ENCODE results near the gene TRAPPC5.
A peak's percentile ranks its signal among the peaks of the same experiment; 100 is the strongest.

The TRAPPC5 gene

GRCh38 chr19:7645656-7646425, 34.8 kb upstream of the TRAPPC5 start:
- no peak for DNase-seq

- DNase-seq: no peak
Measured at GRCh38 chr19:7646426-7646700, 34.3 kb upstream of the TRAPPC5 start.

GRCh38 chr19:7647156-7647555, 33.5 kb upstream of the TRAPPC5 start:
- no peak for DNase-seq

- DNase-seq: no peak
Measured at GRCh38 chr19:7648265-7649014, 32.2 kb upstream of the TRAPPC5 start.

GRCh38 chr19:7650148-7650547, 30.5 kb upstream of the TRAPPC5 start:
- no peak for DNase-seq

- peak in 55 of 58 donors; percentile 10 to 85 (median 52) for DNase-seq
Measured at GRCh38 chr19:7652061-7652641, 28.5 kb upstream of the TRAPPC5 start.

- DNase-seq: no peak
Measured at GRCh38 chr19:7654401-7654800, 26.2 kb upstream of the TRAPPC5 start.

- no peak for DNase-seq
Measured at GRCh38 chr19:7655581-7655980, 25.1 kb upstream of the TRAPPC5 start.

- DNase-seq: peak in 12 of 58 donors; percentile 3 to 36 (median 18)
Measured at GRCh38 chr19:7657131-7657751, 23.4 kb upstream of the TRAPPC5 start.

- DNase-seq: peak in 38 of 58 donors; percentile 6 to 83 (median 38)
Measured at GRCh38 chr19:7658219-7658686, 22.4 kb upstream of the TRAPPC5 start.

GRCh38 chr19:7661744-7662538, 18.7 kb upstream of the TRAPPC5 start:
- no peak for DNase-seq

- DNase-seq: no peak
Measured at GRCh38 chr19:7662657-7663056, 18.0 kb upstream of the TRAPPC5 start.

- no peak for DNase-seq
Measured at GRCh38 chr19:7663706-7664105, 16.9 kb upstream of the TRAPPC5 start.

GRCh38 chr19:7665076-7665475, 15.6 kb upstream of the TRAPPC5 start:
- DNase-seq: peak in 8 of 58 donors; percentile 3 to 52 (median 10)

- no peak for DNase-seq
Measured at GRCh38 chr19:7668842-7669241, 11.8 kb upstream of the TRAPPC5 start, which contains the start of gene RETN. RETN (plus strand) TSS chr19:7669049; CDS start chr19:7669327, 278 bp downstream.

- DNase-seq: peak in 1 of 58 donors; percentile 51
Measured at GRCh38 chr19:7669641-7670040, 11.0 kb upstream of the TRAPPC5 start.

GRCh38 chr19:7670150-7670783, 10.4 kb upstream of the TRAPPC5 start:
- peak in 40 of 58 donors; percentile 3 to 77 (median 31) for DNase-seq

GRCh38 chr19:7670790-7671189, 9.8 kb upstream of the TRAPPC5 start:
- no peak for DNase-seq

- DNase-seq: no peak
Measured at GRCh38 chr19:7672522-7672921, 8.1 kb upstream of the TRAPPC5 start.
